Measurements from ENCODE around the gene RMI2. TPM values are rescaled to one million over a fixed set of nuclear protein-coding genes. Genes with fewer than 3 reads are reported as not detected.

Gene RMI2
- total and polyA plus RNA-seq, 9 of the 15 experiments (the other 6 are each of a cell fraction or from before 2014, with no cell fraction given) = 8.0 to 43.4 (median 32.5) TPM

DNA sequence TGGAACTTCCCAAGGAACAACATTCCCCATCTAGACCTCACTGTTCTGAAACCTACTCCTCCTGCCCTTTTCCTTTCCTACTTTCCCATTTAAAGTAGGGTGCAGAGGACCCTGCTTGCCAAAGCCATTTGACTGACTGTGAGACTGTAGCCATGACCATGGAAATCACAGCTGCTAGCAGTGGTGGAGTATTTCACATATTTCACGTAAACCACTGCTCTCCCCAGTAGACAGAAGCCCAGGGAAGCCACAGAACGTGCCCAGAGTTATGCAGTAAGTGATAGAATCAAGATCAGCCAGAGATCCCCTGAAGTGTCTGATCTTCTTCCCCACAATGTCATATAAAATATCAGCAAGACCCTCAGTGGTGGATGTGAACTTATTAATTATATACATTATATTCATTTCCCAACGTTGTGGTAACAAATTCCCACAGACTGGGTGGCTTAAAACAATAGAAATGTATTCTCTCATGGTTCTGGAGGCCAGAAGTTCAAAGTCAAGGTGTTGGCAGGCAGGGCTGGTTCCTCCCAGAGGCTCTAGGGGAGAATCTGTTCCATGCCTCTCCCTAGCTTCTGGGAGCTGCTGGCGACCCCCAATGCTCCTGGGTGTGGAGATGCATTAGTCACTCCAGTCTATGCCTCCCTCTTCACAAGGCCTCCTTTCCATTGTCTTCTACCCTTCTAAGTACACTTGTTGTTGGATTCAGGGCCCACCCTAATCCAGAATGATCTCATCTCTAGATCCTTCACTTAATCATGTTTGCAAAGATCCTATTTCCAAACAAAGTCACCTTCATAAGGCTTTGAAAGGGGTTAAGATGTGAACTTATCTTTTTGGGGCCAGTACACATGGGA lies 43.4 kb upstream of the RMI2 start (continued):
- no peak for TF ChIP-seq KLF6 (CRISPR knock-in tag; IDR thresholded peaks at IDR 0.05; ENCODE audit: borderline replicate concordance)
- no peak for TF ChIP-seq POU5F1 (IDR thresholded peaks at IDR 0.05; ENCODE audit: borderline replicate concordance, low read depth, low read length, partially characterized antibody)
- TF ChIP-seq, protein P1, sequence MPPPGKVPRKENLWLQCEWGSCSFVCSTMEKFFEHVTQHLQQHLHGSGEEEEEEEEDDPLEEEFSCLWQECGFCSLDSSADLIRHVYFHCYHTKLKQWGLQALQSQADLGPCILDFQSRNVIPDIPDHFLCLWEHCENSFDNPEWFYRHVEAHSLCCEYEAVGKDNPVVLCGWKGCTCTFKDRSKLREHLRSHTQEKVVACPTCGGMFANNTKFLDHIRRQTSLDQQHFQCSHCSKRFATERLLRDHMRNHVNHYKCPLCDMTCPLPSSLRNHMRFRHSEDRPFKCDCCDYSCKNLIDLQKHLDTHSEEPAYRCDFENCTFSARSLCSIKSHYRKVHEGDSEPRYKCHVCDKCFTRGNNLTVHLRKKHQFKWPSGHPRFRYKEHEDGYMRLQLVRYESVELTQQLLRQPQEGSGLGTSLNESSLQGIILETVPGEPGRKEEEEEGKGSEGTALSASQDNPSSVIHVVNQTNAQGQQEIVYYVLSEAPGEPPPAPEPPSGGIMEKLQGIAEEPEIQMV (tag; conservative IDR thresholded peaks at IDR 0.05; ENCODE audit: low read depth) = no peak
- TF ChIP-seq ZNF589 (CRISPR knock-in tag; IDR thresholded peaks at IDR 0.05; ENCODE audit: low read depth) = no peak
- no peak for TF ChIP-seq ZNF3 (CRISPR knock-in tag; IDR thresholded peaks at IDR 0.05)
- no peak for TF ChIP-seq RBM17 (IDR thresholded peaks at IDR 0.05; ENCODE audit: borderline replicate concordance, low read depth, low read length)

DNA sequence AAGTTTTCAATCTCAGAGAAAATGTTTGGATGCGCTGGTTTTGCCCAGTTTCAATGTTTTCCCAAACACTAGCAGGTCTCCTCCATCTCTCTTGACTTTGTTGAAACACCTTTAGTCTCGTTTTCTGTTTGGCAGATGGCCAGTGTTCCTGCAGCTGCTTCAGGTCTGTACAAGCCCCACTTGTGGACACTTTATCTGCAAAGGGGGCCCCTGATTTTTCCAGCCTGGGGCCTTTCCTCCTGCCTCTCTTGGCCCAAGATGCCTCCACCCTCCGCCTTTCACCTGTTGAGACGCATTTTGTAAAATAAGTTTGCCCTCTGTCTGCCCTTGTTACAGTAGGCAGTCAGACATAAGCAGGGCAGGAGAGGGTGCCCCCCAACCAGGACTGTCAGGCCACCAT lies 42.3 kb upstream of the RMI2 start:
- ChIA-PET CTCF (ENCODE audit: low intra/inter-chr PET ratio) (no interaction called here), POLR2A (no interaction called here)
- BruUV-seq (replicated peaks) = no TSS peak
- Histone ChIP-seq H3K27me3 (ENCODE audit: control insufficient read depth in 2 of 2, insufficient read depth in 2 of 2, low read length in 2 of 2) (peaks cover 0 to 6% of the 10 kb centered on the region in 2 experiments; a peak in 2 of 5 replicates), H2AFZ (ENCODE audit: low read depth, low read length) (no peak overlapping the region), H3K9me1 (ENCODE audit: control insufficient read depth, insufficient read depth, low read length) (no peaks in the 10 kb centered on the region), H3K79me2 (ENCODE audit: control insufficient read depth, insufficient read depth, low read length) (no peaks in the 10 kb centered on the region), H3K9ac (ENCODE audit: insufficient read depth in 1 of 2, low read depth in 2 of 2, low read length in 2 of 2) (no peak overlapping the region), H3K9me3 (replicated peaks; ENCODE audit: control insufficient read depth, insufficient read depth, low read depth, low read length) (no peaks in the 10 kb centered on the region), H3K4me2 (ENCODE audit: insufficient read depth, low read length) (no peak overlapping the region), H3K36me3 (ENCODE audit: control insufficient read depth, insufficient read depth, low read length) (no peaks in the 10 kb centered on the region), H3K27ac (ENCODE audit: extremely low read depth, low read depth, low read length) (no peak overlapping the region), H3K4me3 (no peak overlapping the region), H4K20me1 (replicated peaks; ENCODE audit: control insufficient read depth, insufficient read depth, low read length) (no peaks in the 10 kb centered on the region), H3K4me1 (replicated peaks in 1 of 2; ENCODE audit: control insufficient read depth in 2 of 2, insufficient read depth in 2 of 2, low read length in 2 of 2) (peaks cover under 1 to 5% of the 10 kb centered on the region in 2 experiments; a peak in 2 of 5 replicates)
- FAIRE-seq = no peak
- no peak for ATAC-seq
- intact Hi-C loops (cut with micrococcal nuclease) (no loop called here), in situ Hi-C loops (cut with MboI) (no loop called here)
- 38% methylated on average over 4 of the region's 4 CpGs for WGBS (ENCODE audit: insufficient coverage, low coverage, missing lambda C conversion rate)
- no peak for DNase-seq (ENCODE audit: extremely low read depth in 1 of 4, low spot score in 3 of 4)
- TF ChIP-seq, protein P2, sequence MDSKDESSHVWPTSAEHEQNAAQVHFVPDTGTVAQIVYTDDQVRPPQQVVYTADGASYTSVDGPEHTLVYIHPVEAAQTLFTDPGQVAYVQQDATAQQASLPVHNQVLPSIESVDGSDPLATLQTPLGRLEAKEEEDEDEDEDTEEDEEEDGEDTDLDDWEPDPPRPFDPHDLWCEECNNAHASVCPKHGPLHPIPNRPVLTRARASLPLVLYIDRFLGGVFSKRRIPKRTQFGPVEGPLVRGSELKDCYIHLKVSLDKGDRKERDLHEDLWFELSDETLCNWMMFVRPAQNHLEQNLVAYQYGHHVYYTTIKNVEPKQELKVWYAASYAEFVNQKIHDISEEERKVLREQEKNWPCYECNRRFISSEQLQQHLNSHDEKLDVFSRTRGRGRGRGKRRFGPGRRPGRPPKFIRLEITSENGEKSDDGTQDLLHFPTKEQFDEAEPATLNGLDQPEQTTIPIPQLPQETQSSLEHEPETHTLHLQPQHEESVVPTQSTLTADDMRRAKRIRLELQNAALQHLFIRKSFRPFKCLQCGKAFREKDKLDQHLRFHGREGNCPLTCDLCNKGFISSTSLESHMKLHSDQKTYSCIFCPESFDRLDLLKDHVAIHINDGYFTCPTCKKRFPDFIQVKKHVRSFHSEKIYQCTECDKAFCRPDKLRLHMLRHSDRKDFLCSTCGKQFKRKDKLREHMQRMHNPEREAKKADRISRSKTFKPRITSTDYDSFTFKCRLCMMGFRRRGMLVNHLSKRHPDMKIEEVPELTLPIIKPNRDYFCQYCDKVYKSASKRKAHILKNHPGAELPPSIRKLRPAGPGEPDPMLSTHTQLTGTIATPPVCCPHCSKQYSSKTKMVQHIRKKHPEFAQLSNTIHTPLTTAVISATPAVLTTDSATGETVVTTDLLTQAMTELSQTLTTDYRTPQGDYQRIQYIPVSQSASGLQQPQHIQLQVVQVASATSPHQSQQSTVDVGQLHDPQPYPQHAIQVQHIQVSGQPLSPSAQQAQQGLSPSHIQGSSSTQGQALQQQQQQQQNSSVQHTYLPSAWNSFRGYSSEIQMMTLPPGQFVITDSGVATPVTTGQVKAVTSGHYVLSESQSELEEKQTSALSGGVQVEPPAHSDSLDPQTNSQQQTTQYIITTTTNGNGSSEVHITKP (IDR thresholded peaks at IDR 0.05; ENCODE audit: partially characterized antibody) = no peak
- TF ChIP-seq HDAC1 (IDR thresholded peaks at IDR 0.05) (no peak), ZNF124 (CRISPR knock-in tag; IDR thresholded peaks at IDR 0.05) (no peak)
